Left lung (tissue), 10 donors: ENCODE results near the gene SELL. TPM values are rescaled to one million over a fixed set of nuclear protein-coding genes. Genes with fewer than 3 reads are reported as not detected.

Experiments used
- ATAC-seq: fragments of 200-7000 bp; cut with Tn5 transposase; one replicate; pipeline ENCODE4 v1.9.1; 2020; ENCODE audit warnings: moderate library complexity
- DNase-seq, 4 donors: peaks; one replicate each; pipeline ENCODE4 v3.0.0-alpha.2; 2013 to 2020
- H3K27ac ChIP-seq, 2 donors: fragments of 200-600 bp; sonication (generic) in 1 of 2; one replicate each; pipeline versions ENCODE4 v1.5.0 to v1.8.0; 2020 to 2021
- H3K27me3 ChIP-seq, 2 donors: fragments of 200-600 bp; sonication (generic) in 1 of 2; one replicate each; pipeline versions ENCODE4 v1.5.0 to v1.8.0; 2020 to 2021
- H3K36me3 ChIP-seq, 2 donors: fragments of 200-600 bp; sonication (generic) in 1 of 2; one replicate each; pipeline versions ENCODE4 v1.5.0 to v1.8.0; 2020 to 2021
- H3K4me1 ChIP-seq, 2 donors: fragments of 200-600 bp; one replicate each; pipeline ENCODE4 v1.8.0; 2021
- H3K4me3 ChIP-seq, 2 donors: fragments of 200-600 bp; sonication (generic) in 1 of 2; one replicate each; pipeline versions ENCODE4 v1.5.0 to v1.8.0; 2020 to 2021; ENCODE audit warnings: mild to moderate bottlenecking in 1 of 2
- H3K9me3 ChIP-seq, 2 donors: fragments of 200-600 bp; sonication (generic) in 1 of 2; one replicate each; pipeline versions ENCODE4 v1.5.0 to v1.8.0; 2020 to 2021
- CTCF ChIP-seq, 2 donors: fragments of 200-600 bp; sonication (generic) in 1 of 2; IDR thresholded peaks; one replicate each; pipeline versions ENCODE4 v1.5.0 to v1.8.0; 2021; ENCODE audit warnings: antibody characterized with exemption in 2 of 2
- intact Hi-C, 2 donors: fragments of 100-400 bp; cut with DNase I; formaldehyde crosslinking; loops; one replicate each; pipeline versions ENCODE4 v1.11.2 to v1.14.2; 2022
- polyA plus RNA-seq, 6 donors: library from polyadenylated mRNA; unstranded; fragments of 120-200 nt; gene quantifications; one replicate each; pipeline ENCODE4 v1.2.1, GENCODE V29; 2013; ENCODE audit not compliant: insufficient read length in 6 of 6
- total RNA-seq, 2 donors: library from RNA; stranded (reverse); fragmentation: NEBNext Ultra II Directional; extraction: Animal tissue kit (Norgen Biotek cat#: 25700); gene quantifications; one replicate each; pipeline ENCODE4 v1.2.1, GENCODE V29; 2021
- donor health status: DM: no; HTN: yes; CAD: no.
- donor health status: DM: no; HTN: no; CAD: no.

SELL gene
- total and polyA plus RNA-seq, 8 donors = 2.6 to 59.2 (median 3.9) TPM

- ATAC-seq = no peak
- no peak for DNase-seq
- H3K9me3 ChIP-seq = no peaks in the 10 kb centered on the region
- H3K4me3 ChIP-seq = no peak overlapping the region
- TF ChIP-seq CTCF (IDR thresholded peaks at IDR 0.05) = no peak
- no peaks in the 10 kb centered on the region for H3K27me3 ChIP-seq
- intact Hi-C loops = no loop called here
- H3K36me3 ChIP-seq = no peaks in the 10 kb centered on the region
- peaks cover 0 to 6% of the 10 kb centered on the region in 2 donors for H3K4me1 ChIP-seq
- H3K27ac ChIP-seq = no peak overlapping the region
Measured at GRCh38 chr1:169651035-169651434, 60.4 kb downstream of the SELL start.

- intact Hi-C loops = no loop called here
Measured at GRCh38 chr1:169650551-169650950, 60.9 kb downstream of the SELL start.

GRCh38 chr1:169648709-169649108, 62.7 kb downstream of the SELL start:
- Histone ChIP-seq H3K27ac (no peak overlapping the region), H3K36me3 (no peaks in the 10 kb centered on the region), H3K9me3 (no peaks in the 10 kb centered on the region), H3K4me3 (no peak overlapping the region), H3K27me3 (no peaks in the 10 kb centered on the region), H3K4me1 (peaks cover 0 to 6% of the 10 kb centered on the region in 2 donors)
- ATAC-seq (no peak), DNase-seq (no peak)
- no peak for TF ChIP-seq CTCF (IDR thresholded peaks at IDR 0.05)
- intact Hi-C loops = no loop called here

More at GRCh38 chr1:169650551-169650950, 60.9 kb downstream of the SELL start:
- ATAC-seq (no peak), DNase-seq (no peak)
- Histone ChIP-seq H3K9me3 (no peaks in the 10 kb centered on the region), H3K4me1 (peaks cover 0 to 6% of the 10 kb centered on the region in 2 donors), H3K27me3 (no peaks in the 10 kb centered on the region), H3K4me3 (no peak overlapping the region), H3K36me3 (no peaks in the 10 kb centered on the region), H3K27ac (no peak overlapping the region)
- no peak for TF ChIP-seq CTCF (IDR thresholded peaks at IDR 0.05)

- intact Hi-C loops = no loop called here
- Histone ChIP-seq H3K9me3 (no peaks in the 10 kb centered on the region), H3K27me3 (no peaks in the 10 kb centered on the region), H3K36me3 (no peaks in the 10 kb centered on the region), H3K4me3 (no peak overlapping the region), H3K27ac (no peak overlapping the region), H3K4me1 (peaks cover 0 to 6% of the 10 kb centered on the region in 2 donors)
- DNase-seq (no peak), ATAC-seq (no peak)
- no peak for TF ChIP-seq CTCF (IDR thresholded peaks at IDR 0.05)
Measured at GRCh38 chr1:169648187-169648586, 63.2 kb downstream of the SELL start.

GRCh38 chr1:169647512-169647911, 63.9 kb downstream of the SELL start:
- ATAC-seq (no peak), DNase-seq (no peak)
- H3K4me3 ChIP-seq = no peak overlapping the region
- no peak overlapping the region for H3K27ac ChIP-seq
- H3K4me1 ChIP-seq = peaks cover 0 to 6% of the 10 kb centered on the region in 2 donors
- no peaks in the 10 kb centered on the region for H3K9me3 ChIP-seq
- TF ChIP-seq CTCF (IDR thresholded peaks at IDR 0.05) = no peak
- no peaks in the 10 kb centered on the region for H3K36me3 ChIP-seq
- intact Hi-C loops = no loop called here
- H3K27me3 ChIP-seq = no peaks in the 10 kb centered on the region
